GM18951 (cell line): ENCODE measurements around the gene SLC35A2.

Source experiments
- POLR2A ChIP-seq: IDR thresholded peaks from 4 replicates; pipeline ENCODE4 v1.6.1; 2011; ENCODE audit warnings: mild to moderate bottlenecking; ENCODE audit not compliant: insufficient read length, insufficient read depth; ENCODE audit errors: extremely low read depth
- in situ Hi-C: fragments of 300-500 bp; cut with MboI; formaldehyde crosslinking; loops from one replicate; pipeline ENCODE4 v1.12.0; 2022; ENCODE audit warnings: low sequenced_read_pairs, mixed read lengths, inconsistent platforms; ENCODE audit not compliant: unreplicated experiment

SLC35A2 gene

DNA sequence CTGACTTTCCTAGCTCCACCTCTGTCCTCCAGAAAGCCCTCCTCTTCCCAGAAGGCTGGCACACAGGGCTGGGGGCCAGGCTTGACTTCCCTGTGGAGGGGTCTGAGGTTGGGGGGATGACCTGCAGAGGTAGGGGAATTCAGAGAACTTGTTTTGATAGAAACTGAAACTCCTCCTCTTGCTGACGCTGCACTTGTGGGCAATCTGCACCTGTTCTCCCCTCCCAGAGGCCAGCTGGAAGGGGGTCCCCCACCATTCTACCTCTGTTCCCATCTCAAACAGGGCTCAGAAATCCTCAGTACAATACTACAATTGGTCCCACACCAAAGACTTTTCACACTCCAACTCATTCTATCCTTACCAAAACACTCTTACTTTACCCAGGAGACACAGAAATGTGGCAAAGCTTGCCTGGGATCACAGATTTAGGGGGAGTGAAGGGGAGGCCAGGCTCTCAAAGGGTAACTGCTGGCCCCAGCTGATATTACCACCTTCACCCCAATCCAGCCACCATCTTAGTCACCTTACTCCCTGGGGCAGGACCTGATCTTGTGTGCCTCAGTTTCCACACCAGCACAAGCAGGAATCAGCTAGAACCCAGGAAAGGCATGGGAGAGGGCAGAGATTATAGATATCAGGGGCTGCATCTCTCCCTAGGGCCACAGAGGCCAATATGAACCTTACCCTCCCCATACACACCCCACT, 27.4 kb upstream of the SLC35A2 start:
- TF ChIP-seq POLR2A: no peak
- in situ Hi-C loops: no loop called here

DNA sequence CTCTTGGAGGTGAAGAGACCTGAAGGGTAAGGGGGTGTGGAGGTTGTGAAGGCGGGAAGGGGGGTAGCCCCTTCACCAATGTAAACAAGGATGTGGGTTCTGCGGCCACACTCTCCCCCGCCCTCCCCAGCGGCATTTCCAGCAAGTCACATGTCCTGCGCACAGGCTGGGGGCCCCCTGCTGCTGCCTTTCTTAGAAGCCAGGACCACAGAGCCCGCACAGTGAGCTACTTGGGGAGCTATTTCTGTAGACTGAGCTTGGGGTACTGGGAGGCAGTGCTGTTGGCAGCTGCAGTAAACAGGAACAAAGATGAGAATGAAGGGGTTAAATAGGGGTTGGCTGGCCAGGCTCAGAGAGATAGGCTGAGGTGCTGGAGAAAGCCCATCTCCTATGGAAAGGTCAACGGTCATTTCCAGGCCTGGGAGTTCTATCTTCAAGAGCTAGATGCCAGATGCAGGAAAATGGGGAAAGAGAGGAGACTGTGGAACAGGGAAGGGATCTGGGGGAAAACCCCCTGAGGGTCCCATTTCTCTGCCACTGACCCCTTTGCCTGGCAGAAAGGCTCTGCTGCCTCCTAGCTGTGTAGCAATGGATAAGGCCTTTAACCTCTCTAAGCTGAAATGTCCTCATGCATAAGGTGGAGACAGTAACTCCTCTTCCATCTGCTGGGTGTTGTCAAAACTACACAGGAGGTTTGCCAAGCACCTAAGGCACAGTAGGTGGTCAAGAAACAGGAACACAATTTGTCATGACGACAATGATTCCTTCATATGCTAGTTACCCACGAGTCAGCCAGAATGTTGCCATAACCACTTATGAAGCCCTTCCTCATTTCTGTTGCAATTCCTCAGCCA, 25.8 kb upstream of the SLC35A2 start:
- TF ChIP-seq POLR2A: peak; percentile 15
- in situ Hi-C loops: no loop called here

DNA sequence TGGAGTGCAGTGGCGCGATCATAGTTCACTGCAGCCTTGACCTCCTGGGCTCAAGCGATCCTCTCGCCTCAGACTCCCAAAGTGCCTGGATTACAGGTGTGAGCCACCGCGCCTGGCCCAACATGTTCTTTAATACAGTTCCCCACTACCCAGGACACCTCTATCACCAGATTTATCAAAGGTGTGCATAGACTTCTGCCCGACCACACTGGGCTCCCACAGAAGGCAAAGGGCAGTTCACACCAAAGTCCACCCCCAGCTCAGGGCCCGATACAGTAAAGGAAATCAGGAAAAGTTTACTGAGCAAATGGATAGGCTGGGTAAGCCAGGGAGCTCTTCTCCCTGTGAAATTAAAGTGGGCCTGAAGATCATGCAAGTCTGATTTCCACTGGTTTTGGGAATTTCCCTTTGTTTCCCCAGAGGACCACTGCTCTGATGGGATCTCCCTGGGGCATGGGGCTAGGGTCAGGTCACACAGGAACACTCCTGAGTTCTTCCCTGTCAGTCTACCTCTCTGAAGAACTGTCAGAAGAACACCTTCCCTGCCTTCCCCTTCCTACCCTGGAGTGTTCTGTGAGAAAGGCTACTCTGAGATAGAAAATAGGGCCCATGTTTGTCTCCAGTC, 25.1 kb upstream of the SLC35A2 start:
- TF ChIP-seq POLR2A: no peak
- in situ Hi-C loops: no loop called here

DNA sequence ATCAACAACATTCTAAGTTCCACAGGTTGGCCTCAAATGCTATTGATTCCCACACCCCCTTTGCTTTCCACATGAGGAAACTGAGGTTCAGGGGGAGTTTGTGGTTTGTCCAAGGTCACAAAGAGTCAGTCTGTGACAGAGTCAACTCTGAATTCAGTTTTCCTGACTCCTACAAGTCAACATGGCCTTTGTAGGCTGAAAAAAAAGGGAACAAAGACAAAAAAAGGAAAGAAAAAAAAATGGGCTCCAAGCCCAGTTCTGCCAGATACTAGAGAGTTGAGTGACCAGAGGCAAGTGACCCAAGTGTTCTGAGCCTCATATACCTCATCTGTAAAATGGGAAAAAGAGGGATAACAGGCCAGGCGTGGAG, 23.8 kb upstream of the SLC35A2 start:
- no peak for TF ChIP-seq POLR2A

DNA sequence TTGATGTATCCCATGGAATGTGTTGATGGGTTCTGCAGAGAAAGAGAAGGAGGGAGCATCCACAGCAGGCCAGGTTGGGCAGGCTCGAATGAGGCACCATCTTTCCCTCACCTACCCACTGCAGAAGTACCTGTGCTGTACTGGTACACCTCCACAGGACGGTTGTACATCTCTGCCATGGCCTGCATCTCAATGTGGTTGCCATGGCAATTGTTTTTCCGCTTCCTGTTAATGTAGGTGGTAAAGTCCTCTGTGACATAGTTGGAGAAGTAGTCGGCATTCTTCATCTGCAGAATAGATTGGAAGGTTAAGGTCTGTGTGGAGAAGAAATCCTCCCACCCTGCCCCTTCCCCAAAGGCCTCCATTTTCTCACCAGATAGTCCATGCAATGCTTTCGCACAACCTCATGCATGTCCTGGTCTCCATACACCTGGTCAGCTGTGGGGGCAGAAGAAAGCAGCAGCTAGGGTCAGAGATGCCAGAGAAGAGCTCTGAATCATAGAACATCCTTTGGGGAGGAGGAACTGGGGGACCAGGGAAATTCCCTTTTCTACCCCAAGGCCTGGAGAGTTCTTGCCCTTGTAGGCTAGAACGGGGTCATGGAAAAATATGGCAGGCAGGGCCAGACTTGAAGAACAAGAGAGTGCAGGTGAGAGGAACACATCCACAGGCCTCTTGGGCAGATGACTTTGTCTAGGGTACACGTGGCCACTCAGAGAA, 23.3 kb upstream of the SLC35A2 start:
- in situ Hi-C loops: no loop called here
- no peak for TF ChIP-seq POLR2A

More for the DNA sequence above, 23.8 kb upstream of the SLC35A2 start:
- in situ Hi-C loops: no loop called here

DNA sequence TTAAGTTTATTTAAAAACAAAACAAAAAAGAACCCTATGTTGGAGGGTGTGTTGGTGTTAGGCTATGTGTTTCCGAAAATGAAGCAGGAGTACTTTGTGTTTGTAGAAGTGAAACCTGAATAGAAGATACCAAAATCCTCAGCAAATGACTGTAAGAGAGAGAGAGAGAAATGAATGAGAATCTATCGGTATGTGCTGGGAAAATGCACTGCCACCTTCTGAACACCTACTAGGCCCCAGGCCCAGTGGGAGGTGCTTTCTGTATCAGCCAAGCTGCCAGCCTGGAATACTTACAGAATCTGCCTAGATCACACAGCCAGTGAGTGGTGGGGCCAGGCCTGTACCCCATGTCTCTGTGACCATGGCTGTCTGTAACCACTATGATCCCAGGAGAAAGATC, 22.3 kb upstream of the SLC35A2 start:
- in situ Hi-C loops: no loop called here
- TF ChIP-seq POLR2A: no peak

DNA sequence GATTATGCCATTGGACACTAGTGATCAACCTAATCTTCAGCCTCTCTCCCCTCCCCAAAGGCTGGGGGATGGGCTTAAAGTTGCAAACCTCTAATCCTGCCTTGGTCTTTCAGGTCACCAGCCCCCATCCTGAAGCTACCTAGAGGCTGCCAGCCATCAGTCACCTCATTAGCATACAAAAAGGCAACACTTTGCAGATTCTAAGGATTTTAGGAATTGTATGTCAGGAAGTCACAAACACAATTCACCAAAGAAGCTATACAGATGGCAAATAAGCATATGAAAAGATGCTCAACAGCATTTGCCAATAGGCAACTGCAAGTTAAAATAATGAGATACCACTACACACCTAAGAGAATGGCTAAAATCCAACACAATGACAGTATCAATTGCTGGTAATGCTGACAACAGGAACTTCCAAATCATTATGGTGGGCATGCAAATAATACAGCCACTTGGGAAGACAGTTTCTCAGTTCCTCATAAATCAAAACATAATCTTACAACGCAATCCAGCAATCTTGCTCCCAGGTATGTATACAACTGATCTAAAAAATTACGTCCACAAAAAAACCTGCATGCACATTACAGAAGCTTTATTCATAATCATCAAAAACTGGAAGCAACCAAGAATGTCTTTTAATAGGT, 16.4 kb upstream of the SLC35A2 start:
- in situ Hi-C loops: no loop called here
- no peak for TF ChIP-seq POLR2A

DNA sequence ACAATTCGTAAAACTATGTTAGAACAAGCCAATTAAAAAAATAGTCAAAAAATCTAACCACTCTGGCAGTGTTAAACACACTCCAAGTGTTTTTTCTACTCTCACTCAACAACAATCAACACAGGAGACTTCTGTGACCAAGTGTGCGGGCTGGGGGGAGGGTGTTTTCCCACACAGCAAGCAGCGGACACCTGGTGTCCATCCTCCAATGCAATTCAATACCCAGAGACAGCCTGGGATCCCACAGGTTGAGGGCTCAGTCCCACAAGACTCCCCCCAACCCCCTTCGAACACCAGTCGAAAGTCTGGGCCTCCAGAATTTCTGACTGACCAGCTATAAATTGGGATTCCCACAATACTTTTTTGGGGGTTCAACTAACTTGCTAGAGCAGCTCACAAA, 15.7 kb upstream of the SLC35A2 start:
- in situ Hi-C loops: no loop called here
- no peak for TF ChIP-seq POLR2A

DNA sequence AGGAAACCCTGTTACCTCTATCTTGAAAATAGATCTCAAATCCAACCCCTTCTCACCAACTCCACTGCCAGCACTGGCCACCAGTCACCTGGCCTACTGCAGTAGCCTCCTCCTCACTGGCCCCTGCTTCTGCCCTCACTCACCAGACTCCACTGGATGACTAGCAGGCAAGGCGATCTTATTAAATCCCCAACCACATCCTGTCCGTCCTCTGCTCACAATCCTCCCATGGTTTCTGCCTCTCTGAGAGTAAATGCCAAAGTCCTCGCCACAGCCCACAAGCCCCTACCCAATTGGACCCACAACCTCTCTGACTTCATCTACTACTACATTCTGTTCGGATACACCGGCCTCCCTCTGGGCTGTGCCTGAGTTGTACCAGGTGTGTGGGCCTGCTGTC, 12.8 kb upstream of the SLC35A2 start:
- no peak for TF ChIP-seq POLR2A
- in situ Hi-C loops: no loop called here

DNA sequence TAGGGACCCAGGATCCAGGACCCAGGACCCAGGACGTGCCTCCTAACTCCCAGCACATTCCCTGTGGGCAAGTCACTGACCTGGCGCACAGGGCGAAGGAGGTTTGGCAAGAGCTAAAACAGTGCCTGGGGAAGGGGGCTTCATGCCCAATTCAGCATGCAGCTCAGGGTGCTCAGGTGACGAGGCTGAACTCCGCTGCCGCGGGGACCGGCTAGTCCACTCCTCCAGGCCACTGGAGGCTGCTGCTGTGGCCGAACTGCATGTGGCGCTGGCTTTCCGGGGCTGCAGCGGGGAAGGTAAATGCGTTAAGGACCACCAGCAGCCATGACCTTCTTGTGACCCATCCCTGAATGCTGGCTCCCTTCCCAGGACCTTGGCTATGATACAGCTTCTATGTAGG, 12.3 kb upstream of the SLC35A2 start:
- in situ Hi-C loops: no loop called here
- no peak for TF ChIP-seq POLR2A

DNA sequence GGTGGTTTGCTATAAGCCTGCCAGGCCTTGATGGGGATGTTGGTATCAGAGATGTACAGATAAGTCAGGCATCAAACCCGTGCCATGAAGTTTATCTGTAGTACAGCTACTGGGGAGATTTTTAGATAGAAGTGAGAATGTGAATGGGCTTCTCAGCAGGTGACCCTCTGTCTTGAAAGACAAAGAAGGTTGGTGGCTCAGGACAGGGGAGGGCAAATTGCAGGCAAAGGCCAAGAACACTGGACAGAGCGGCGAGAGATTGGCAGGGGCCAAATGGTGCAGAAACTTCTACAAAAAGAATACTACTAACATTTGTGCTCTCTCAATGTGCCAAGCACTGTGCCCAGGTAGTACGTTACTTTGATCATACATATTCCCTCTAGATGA, 9.3 kb upstream of the SLC35A2 start:
- TF ChIP-seq POLR2A: no peak
- in situ Hi-C loops: no loop called here

DNA sequence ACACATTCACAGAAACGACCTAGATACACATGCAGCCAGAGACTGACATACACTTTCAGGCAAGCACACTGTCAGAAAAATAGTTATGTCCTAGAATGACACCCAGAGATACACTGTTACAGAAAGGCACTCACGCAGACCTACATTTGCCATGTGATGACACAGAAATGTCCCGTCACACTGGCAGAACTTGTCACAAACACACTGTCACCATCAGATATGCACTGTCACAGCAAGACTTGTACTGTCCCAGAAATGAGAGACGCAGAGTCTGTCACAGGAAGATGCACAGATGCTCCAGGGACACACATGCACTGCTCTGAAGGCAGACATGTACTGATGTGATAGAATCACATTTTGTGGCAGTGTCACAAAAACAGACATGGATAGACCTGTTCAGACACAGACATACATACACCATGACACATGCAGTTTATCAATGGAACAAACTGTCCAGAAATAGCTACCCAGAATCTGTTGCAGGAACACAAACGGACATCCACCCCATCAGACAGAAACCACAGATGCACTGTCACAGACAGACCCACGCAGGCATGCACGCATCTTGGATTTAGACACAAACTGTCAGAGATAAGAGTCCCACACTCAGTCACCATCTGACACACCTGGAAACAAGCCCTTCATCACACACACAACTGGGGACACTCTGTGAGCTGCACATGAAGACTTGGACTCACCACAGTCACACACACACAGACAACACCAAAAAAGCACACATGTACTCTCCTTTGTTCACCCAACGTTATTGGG, 8.7 kb upstream of the SLC35A2 start:
- no peak for TF ChIP-seq POLR2A
- in situ Hi-C loops: no loop called here
